GM12878 (cell line): ENCODE results near the gene MROH2A.

Experiments
- ASH2L ChIP-seq: fragments of 300-600, 200-600 bp; sonication (generic); IDR thresholded peaks from 2 replicates; pipeline ENCODE4 v1.6.1; 2017; ENCODE audit warnings: low read depth, mild to moderate bottlenecking, borderline replicate concordance
- CBFB ChIP-seq: IDR thresholded peaks from 2 replicates; pipeline ENCODE4 v1.6.1; 2016; ENCODE audit warnings: antibody characterized with exemption, low read depth
- CTCF ChIP-seq, 3 experiments: IDR thresholded peaks in 2 of 3; conservative IDR thresholded peaks in 1 of 3; 2 replicates each; pipeline ENCODE4 v1.5.1; 2011; ENCODE audit warnings: low read depth in 3 of 3, low read length in 3 of 3, mild to moderate bottlenecking in 3 of 3, control low read depth in 2 of 3, moderate library complexity in 2 of 3, inconsistent platforms in 1 of 3, mixed read lengths in 1 of 3; ENCODE audit not compliant: control insufficient read depth in 2 of 3, insufficient read depth in 1 of 3; ENCODE audit errors: extremely low read depth in 1 of 3
- MEF2A ChIP-seq: IDR thresholded peaks from 2 replicates; pipeline ENCODE4 v1.6.1; 2011; ENCODE audit warnings: low read depth, mild to moderate bottlenecking, low read length, moderate library complexity; ENCODE audit not compliant: insufficient read depth
- SIX5 ChIP-seq: IDR thresholded peaks from 2 replicates; pipeline ENCODE4 v1.6.1; 2011; ENCODE audit warnings: mild to moderate bottlenecking, low read depth, low read length, moderate library complexity; ENCODE audit not compliant: severe bottlenecking
- SRF ChIP-seq, 2 experiments: IDR thresholded peaks; 2 replicates each; pipeline ENCODE4 v1.6.1; 2011; ENCODE audit warnings: low read depth in 2 of 2, low read length in 2 of 2, mild to moderate bottlenecking in 1 of 2, moderate library complexity in 1 of 2
- ZNF207 ChIP-seq: fragments of 450-650 bp; IDR thresholded peaks from 2 replicates; pipeline ENCODE4 v1.6.1; 2014; ENCODE audit warnings: antibody characterized with exemption, mild to moderate bottlenecking, borderline replicate concordance
- ZNF274 ChIP-seq: IDR thresholded peaks from one replicate; pipeline ENCODE4 v1.8.0; 2011; ENCODE audit not compliant: insufficient read length, insufficient read depth

- TF ChIP-seq ZNF274: no peak
- TF ChIP-seq ZNF207: no peak
- no peak for TF ChIP-seq SRF (IDR thresholded peaks at IDR 0.05; ENCODE audit: low read depth in 2 of 2, low read length in 2 of 2)
- no peak for TF ChIP-seq CTCF (IDR thresholded peaks at IDR 0.05 in 2 of 3, conservative IDR thresholded peaks at IDR 0.05 in 1 of 3; ENCODE audit: control insufficient read depth in 2 of 3, extremely low read depth in 1 of 3, insufficient read depth in 1 of 3, low read depth in 3 of 3, low read length in 3 of 3)
- TF ChIP-seq ASH2L: no peak
- no peak for TF ChIP-seq CBFB
- TF ChIP-seq SIX5: no peak
- no peak for TF ChIP-seq MEF2A
These were observed 40.8 kb downstream of the MROH2A start for GRCh38 chr2:233818639-233819621.
